ENCODE measurements around the gene EDIL3.

EDIL3 gene

DNA sequence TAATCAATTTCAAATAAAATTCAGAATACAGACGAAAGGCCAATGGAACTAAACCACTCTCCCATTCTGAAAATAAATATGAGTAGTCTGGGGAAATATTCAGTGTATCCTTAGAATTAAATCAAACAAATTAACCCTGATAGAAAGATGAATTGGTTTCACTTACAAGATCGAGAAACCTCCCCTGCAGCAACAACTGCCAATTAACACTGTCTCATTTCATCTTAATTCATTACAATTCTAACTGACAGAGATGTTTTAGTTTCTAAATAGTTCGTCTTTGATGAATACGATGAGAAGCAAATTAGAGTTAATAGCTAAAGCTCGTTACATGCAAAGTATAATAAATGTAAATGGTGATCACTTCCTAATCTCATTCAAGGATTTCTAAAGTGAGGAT lies 247.1 kb downstream of the EDIL3 start:
- Histone ChIP-seq H3K27ac (ENCODE audit: low read length) (no peak overlapping the region), H2AFZ (ENCODE audit: low read length) (no peak overlapping the region), H3K36me3 (replicated peaks; ENCODE audit: insufficient read depth, low read length) (no peaks in the 10 kb centered on the region), H3F3A (ENCODE audit: insufficient read depth, low read length) (no peaks in the 10 kb centered on the region), H3K9ac (ENCODE audit: low read length) (no peak overlapping the region), H4K20me1 (ENCODE audit: insufficient read depth, low read length) (no peaks in the 10 kb centered on the region), H3K4me3 (ENCODE audit: low read length) (no peak overlapping the region), H3K4me2 (ENCODE audit: low read depth, low read length) (no peak overlapping the region), H3K79me2 (ENCODE audit: low read length) (no peaks in the 10 kb centered on the region), H3K9me2 (replicated peaks; ENCODE audit: insufficient read depth, low read length) (no peaks in the 10 kb centered on the region), H3K9me3 (replicated peaks; ENCODE audit: insufficient read depth, low read length) (no peaks in the 10 kb centered on the region), H3K4me1 (ENCODE audit: low read length) (no peaks in the 10 kb centered on the region), H3K27me3 (replicated peaks; ENCODE audit: insufficient read depth, low read length) (no peaks in the 10 kb centered on the region)
- DNase-seq: no peak
- TF ChIP-seq EZH2 (optimal IDR thresholded peaks at IDR 0.05; ENCODE audit: low read depth, low read length): no peak
- TF ChIP-seq, protein P1, sequence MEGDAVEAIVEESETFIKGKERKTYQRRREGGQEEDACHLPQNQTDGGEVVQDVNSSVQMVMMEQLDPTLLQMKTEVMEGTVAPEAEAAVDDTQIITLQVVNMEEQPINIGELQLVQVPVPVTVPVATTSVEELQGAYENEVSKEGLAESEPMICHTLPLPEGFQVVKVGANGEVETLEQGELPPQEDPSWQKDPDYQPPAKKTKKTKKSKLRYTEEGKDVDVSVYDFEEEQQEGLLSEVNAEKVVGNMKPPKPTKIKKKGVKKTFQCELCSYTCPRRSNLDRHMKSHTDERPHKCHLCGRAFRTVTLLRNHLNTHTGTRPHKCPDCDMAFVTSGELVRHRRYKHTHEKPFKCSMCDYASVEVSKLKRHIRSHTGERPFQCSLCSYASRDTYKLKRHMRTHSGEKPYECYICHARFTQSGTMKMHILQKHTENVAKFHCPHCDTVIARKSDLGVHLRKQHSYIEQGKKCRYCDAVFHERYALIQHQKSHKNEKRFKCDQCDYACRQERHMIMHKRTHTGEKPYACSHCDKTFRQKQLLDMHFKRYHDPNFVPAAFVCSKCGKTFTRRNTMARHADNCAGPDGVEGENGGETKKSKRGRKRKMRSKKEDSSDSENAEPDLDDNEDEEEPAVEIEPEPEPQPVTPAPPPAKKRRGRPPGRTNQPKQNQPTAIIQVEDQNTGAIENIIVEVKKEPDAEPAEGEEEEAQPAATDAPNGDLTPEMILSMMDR (IDR thresholded peaks at IDR 0.05; ENCODE audit: low read length): no peak

DNA sequence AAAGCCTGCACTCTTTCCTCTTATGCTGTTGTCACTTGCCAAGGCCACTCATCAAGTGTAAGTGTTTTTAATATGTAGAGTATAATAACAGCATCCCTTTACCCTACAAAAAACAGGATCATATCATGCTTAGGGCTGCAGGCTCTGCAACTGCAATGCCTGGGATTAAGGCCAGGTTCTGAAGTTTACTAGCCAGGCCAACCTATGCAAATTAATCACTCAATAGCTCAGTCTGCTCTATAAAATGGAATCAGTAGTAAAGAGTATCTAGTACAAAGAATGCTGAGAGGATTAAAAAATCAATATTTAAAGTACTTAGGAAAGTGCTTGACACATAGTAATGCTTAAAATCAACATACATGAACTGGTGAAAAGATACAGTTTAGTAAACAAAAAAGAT lies 253.3 kb downstream of the EDIL3 start:
- no peak overlapping the region for H3K4me2 ChIP-seq (ENCODE audit: low read depth, low read length)
- no peak overlapping the region for H3K27ac ChIP-seq (ENCODE audit: low read length)
- no peaks in the 10 kb centered on the region for H3K36me3 ChIP-seq (replicated peaks; ENCODE audit: insufficient read depth, low read length)
- no peaks in the 10 kb centered on the region for H3K9me2 ChIP-seq (replicated peaks; ENCODE audit: insufficient read depth, low read length)
- H3K27me3 ChIP-seq (replicated peaks; ENCODE audit: insufficient read depth, low read length): no peaks in the 10 kb centered on the region
- no peaks in the 10 kb centered on the region for H4K20me1 ChIP-seq (ENCODE audit: insufficient read depth, low read length)
- no peak for DNase-seq
- no peak overlapping the region for H3K9ac ChIP-seq (ENCODE audit: low read length)
- no peak for TF ChIP-seq EZH2phosphoT487 (IDR thresholded peaks at IDR 0.05; ENCODE audit: low read length)
- TF ChIP-seq EZH2 (optimal IDR thresholded peaks at IDR 0.05; ENCODE audit: low read depth, low read length): no peak
- TF ChIP-seq, protein P1 (IDR thresholded peaks at IDR 0.05; ENCODE audit: low read length): no peak
- no peak overlapping the region for H2AFZ ChIP-seq (ENCODE audit: low read length)
- no peaks in the 10 kb centered on the region for H3K9me3 ChIP-seq (replicated peaks; ENCODE audit: insufficient read depth, low read length)
- no peaks in the 10 kb centered on the region for H3F3A ChIP-seq (ENCODE audit: insufficient read depth, low read length)
- no peak overlapping the region for H3K4me3 ChIP-seq (ENCODE audit: low read length)
- no peaks in the 10 kb centered on the region for H3K4me1 ChIP-seq (ENCODE audit: low read length)
- H3K79me2 ChIP-seq (ENCODE audit: low read length): no peaks in the 10 kb centered on the region

DNA sequence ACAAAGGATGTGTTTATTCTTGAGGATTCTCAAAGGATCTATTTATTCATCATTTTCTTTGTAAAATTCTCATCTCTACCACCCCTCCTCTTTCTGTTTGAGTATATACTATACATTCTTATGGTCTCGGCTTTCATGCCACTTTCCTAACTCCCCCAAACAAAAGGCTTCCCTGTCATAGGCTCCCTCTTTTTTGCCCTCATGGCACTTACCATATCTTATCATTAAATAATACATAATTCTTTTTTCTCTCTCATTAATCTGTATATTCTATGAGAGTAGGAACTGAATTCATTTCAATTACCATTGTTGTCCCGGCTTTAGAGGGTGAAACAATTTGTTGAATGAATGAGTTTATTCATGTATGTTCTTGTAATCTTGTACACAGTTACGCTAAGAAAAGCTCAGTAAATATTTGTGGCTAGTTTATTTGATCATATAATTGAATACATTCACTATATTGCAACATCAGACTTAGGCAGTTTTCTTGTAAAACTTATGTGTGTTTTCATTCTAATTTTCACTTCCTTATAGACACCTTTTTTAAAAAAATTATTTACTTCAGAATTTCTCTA lies 254.6 kb downstream of the EDIL3 start:
- TF ChIP-seq EZH2 (optimal IDR thresholded peaks at IDR 0.05; ENCODE audit: low read depth, low read length): no peak
- TF ChIP-seq, protein P1 (IDR thresholded peaks at IDR 0.05; ENCODE audit: low read length): no peak
- no peak for TF ChIP-seq EZH2phosphoT487 (IDR thresholded peaks at IDR 0.05; ENCODE audit: low read length)
- no peak overlapping the region for H3K4me2 ChIP-seq (ENCODE audit: low read depth, low read length)
- H3K79me2 ChIP-seq (ENCODE audit: low read length): no peaks in the 10 kb centered on the region
- no peak overlapping the region for H3K4me3 ChIP-seq (ENCODE audit: low read length)
- no peak for DNase-seq
- no peaks in the 10 kb centered on the region for H3K36me3 ChIP-seq (replicated peaks; ENCODE audit: insufficient read depth, low read length)
- H3K9me2 ChIP-seq (replicated peaks; ENCODE audit: insufficient read depth, low read length): no peaks in the 10 kb centered on the region
- no peaks in the 10 kb centered on the region for H3K9me3 ChIP-seq (replicated peaks; ENCODE audit: insufficient read depth, low read length)
- H3K9ac ChIP-seq (ENCODE audit: low read length): no peak overlapping the region
- H3F3A ChIP-seq (ENCODE audit: insufficient read depth, low read length): no peaks in the 10 kb centered on the region
- H4K20me1 ChIP-seq (ENCODE audit: insufficient read depth, low read length): no peaks in the 10 kb centered on the region
- no peaks in the 10 kb centered on the region for H3K27me3 ChIP-seq (replicated peaks; ENCODE audit: insufficient read depth, low read length)
- H2AFZ ChIP-seq (ENCODE audit: low read length): no peak overlapping the region
- no peak overlapping the region for H3K27ac ChIP-seq (ENCODE audit: low read length)
- no peaks in the 10 kb centered on the region for H3K4me1 ChIP-seq (ENCODE audit: low read length)
